H9 (cell line): ENCODE results near the gene ADAMTS3. TPM values are rescaled to one million over a fixed set of nuclear protein-coding genes. Genes with fewer than 3 reads are reported as not detected.
"Not testable (repeated sequence)": the region's sequence is repeated elsewhere in the genome, so short reads cannot be mapped to it uniquely, and the experiment has no call there.

ENCODE experiments used
- DNase-seq: peaks from one replicate; pipeline ENCODE4 v3.0.0-alpha.2; 2017
- H2AFZ ChIP-seq: one replicate; pipeline ENCODE4 v1.6.1; 2013; ENCODE audit warnings: mild to moderate bottlenecking, low read length, control low read depth, moderate library complexity
- H2AK5ac ChIP-seq: 2 replicates; pipeline ENCODE4 v1.6.1; 2013; ENCODE audit warnings: low read length, control low read depth, mixed read lengths; ENCODE audit not compliant: insufficient read length
- H2BK120ac ChIP-seq: one replicate; pipeline ENCODE4 v1.6.1; 2013; ENCODE audit warnings: low read depth, mild to moderate bottlenecking, low read length, control low read depth, inconsistent platforms; ENCODE audit not compliant: poor library complexity, severe bottlenecking
- H2BK12ac ChIP-seq: 2 replicates; pipeline ENCODE4 v1.6.1; 2013; ENCODE audit warnings: low read length, control low read depth, mixed read lengths, low read depth; ENCODE audit not compliant: insufficient read length
- H2BK15ac ChIP-seq: 2 replicates; pipeline ENCODE4 v1.6.1; 2013; ENCODE audit warnings: low read depth, low read length, control low read depth
- H2BK20ac ChIP-seq: one replicate; pipeline ENCODE4 v1.6.1; 2013; ENCODE audit warnings: low read depth, mild to moderate bottlenecking, low read length, control low read depth, inconsistent platforms; ENCODE audit not compliant: poor library complexity, severe bottlenecking
- H2BK5ac ChIP-seq: 2 replicates; pipeline ENCODE4 v1.6.1; 2013; ENCODE audit warnings: low read length, control low read depth, mixed read lengths; ENCODE audit not compliant: insufficient read length
- H3K14ac ChIP-seq: 2 replicates; pipeline ENCODE4 v1.6.1; 2013; ENCODE audit warnings: low read length, control low read depth; ENCODE audit not compliant: insufficient read depth
- H3K18ac ChIP-seq: 2 replicates; pipeline ENCODE4 v1.6.1; 2013; ENCODE audit warnings: low read depth, mild to moderate bottlenecking, mixed read lengths, low read length, control low read depth; ENCODE audit not compliant: insufficient read length
- H3K23ac ChIP-seq: 2 replicates; pipeline ENCODE4 v1.6.1; 2013; ENCODE audit warnings: low read length, control low read depth, mixed read lengths, low read depth; ENCODE audit not compliant: insufficient read length
- H3K23me2 ChIP-seq: 2 replicates; pipeline ENCODE4 v1.6.1; 2013; ENCODE audit warnings: low read depth, mild to moderate bottlenecking, mixed read lengths, low read length, control low read depth; ENCODE audit not compliant: insufficient read length, poor library complexity, severe bottlenecking
- H3K27ac ChIP-seq: 2 replicates; pipeline ENCODE4 v1.5.1; 2013; ENCODE audit warnings: low read length, control low read depth, mixed read lengths, low read depth; ENCODE audit not compliant: insufficient read length
- H3K27me3 ChIP-seq: 2 replicates; pipeline ENCODE4 v1.6.1; 2013; ENCODE audit warnings: low read length, control low read depth, inconsistent platforms; ENCODE audit not compliant: insufficient read depth
- H3K4ac ChIP-seq: 2 replicates; pipeline ENCODE4 v1.6.1; 2013; ENCODE audit warnings: low read depth, mild to moderate bottlenecking, control low read depth, inconsistent platforms, low read length, moderate library complexity
- H3K4me1 ChIP-seq: 2 replicates; pipeline ENCODE4 v1.6.1; 2013; ENCODE audit warnings: low read length, control low read depth, inconsistent platforms; ENCODE audit not compliant: insufficient read depth
- H3K4me2 ChIP-seq: 2 replicates; pipeline ENCODE4 v1.6.1; 2013; ENCODE audit warnings: low read length, control low read depth, mixed read lengths; ENCODE audit not compliant: insufficient read length, insufficient read depth
- H3K56ac ChIP-seq: 2 replicates; pipeline ENCODE4 v1.6.1; 2013; ENCODE audit warnings: low read depth, mild to moderate bottlenecking, mixed read lengths, low read length, control low read depth; ENCODE audit not compliant: insufficient read length
- H3K79me1 ChIP-seq: 2 replicates; pipeline ENCODE4 v1.6.1; 2013; ENCODE audit warnings: low read depth, mild to moderate bottlenecking, moderate library complexity, low read length, control low read depth, inconsistent platforms; ENCODE audit not compliant: insufficient read depth, poor library complexity, severe bottlenecking
- H3K79me2 ChIP-seq: 2 replicates; pipeline ENCODE4 v1.6.1; 2013; ENCODE audit warnings: low read length, control low read depth, inconsistent platforms; ENCODE audit not compliant: insufficient read depth
- H3K9ac ChIP-seq: 2 replicates; pipeline ENCODE4 v1.6.1; 2013; ENCODE audit warnings: low read length, control low read depth, mixed read lengths; ENCODE audit not compliant: insufficient read length; ENCODE audit errors: extremely low read depth
- H3K9me3 ChIP-seq: one replicate; pipeline ENCODE4 v1.6.1; 2013; ENCODE audit warnings: low read depth, low read length, inconsistent platforms; ENCODE audit not compliant: control insufficient read depth
- H3T11ph ChIP-seq: one replicate; pipeline ENCODE4 v1.6.1; 2013; ENCODE audit warnings: mild to moderate bottlenecking, low read length, control low read depth, inconsistent platforms
- H4K20me1 ChIP-seq: one replicate; pipeline ENCODE4 v1.6.1; 2013; ENCODE audit not compliant: control insufficient read depth, insufficient read length, insufficient read depth
- H4K5ac ChIP-seq: 2 replicates; pipeline ENCODE4 v1.6.1; 2013; ENCODE audit warnings: low read depth, mild to moderate bottlenecking, mixed read lengths, low read length, control low read depth; ENCODE audit not compliant: insufficient read length
- H4K8ac ChIP-seq: replicated peaks from 2 replicates; pipeline ENCODE4 v1.6.1; 2013; ENCODE audit warnings: low read length, control low read depth, mixed read lengths, low read depth; ENCODE audit not compliant: insufficient read length
- H4K91ac ChIP-seq: 2 replicates; pipeline ENCODE4 v1.6.1; 2013; ENCODE audit warnings: low read depth, mild to moderate bottlenecking, moderate library complexity, mixed read lengths, low read length, control low read depth; ENCODE audit not compliant: insufficient read length
- H3K27ac Mint-ChIP-seq, 3 experiments: 2 replicates in 2 of 3; 3 replicates in 1 of 3; pipeline ENCODE4 v1.8.0; 2020 to 2021; ENCODE audit warnings: mixed read lengths in 3 of 3, mild to moderate bottlenecking in 1 of 3, moderate library complexity in 1 of 3
- H3K27me3 Mint-ChIP-seq: 2 replicates; pipeline ENCODE4 v1.8.0; 2021; ENCODE audit warnings: low read depth, mild to moderate bottlenecking, moderate library complexity, mixed read lengths
- H3K36me3 Mint-ChIP-seq, 3 experiments: 2 replicates in 2 of 3; 3 replicates in 1 of 3; pipeline ENCODE4 v1.8.0; 2020 to 2021; ENCODE audit warnings: low read depth in 3 of 3, mixed read lengths in 3 of 3; ENCODE audit not compliant: insufficient read depth in 1 of 3
- H3K4me1 Mint-ChIP-seq, 2 experiments: 2 replicates each; pipeline ENCODE4 v1.8.0; 2020; ENCODE audit warnings: mixed read lengths in 2 of 2
- H3K4me3 Mint-ChIP-seq, 2 experiments: 2 replicates in 1 of 2; 3 replicates in 1 of 2; pipeline ENCODE4 v1.8.0; 2020 to 2021; ENCODE audit warnings: mild to moderate bottlenecking in 2 of 2, mixed read lengths in 2 of 2, moderate library complexity in 1 of 2
- H3K9me3 Mint-ChIP-seq, 2 experiments: 2 replicates in 1 of 2; 3 replicates in 1 of 2; pipeline ENCODE4 v1.8.0; 2020; ENCODE audit warnings: mild to moderate bottlenecking in 2 of 2, mixed read lengths in 2 of 2, moderate library complexity in 1 of 2
- WGBS: extraction: QIAGEN DNeasy Blood & Tissue Kit; methylation state at CpG from one replicate; pipeline ENCODE4 v1.1.7; 2013; ENCODE audit warnings: missing lambda C conversion rate, low lambda C conversion rate, mixed read lengths; ENCODE audit not compliant: insufficient read length; ENCODE audit errors: extremely low coverage; 5-methylcytosine and 5-hydroxymethylcytosine counted together
- total RNA-seq: library from RNA; stranded (reverse); gene quantifications from 2 replicates; pipeline ENCODE4 v1.2.1, GENCODE V29; 2021
- TF ChIP-seq, protein P1 (sequence below): fragments of 200-600 bp; sonication (generic); conservative IDR thresholded peaks from 3 replicates; pipeline ENCODE4 v1.8.0; 2021; ENCODE audit warnings: antibody characterized with exemption, mild to moderate bottlenecking

Gene ADAMTS3
- total RNA-seq, 1 experiment from 2014 or later: 1.1 TPM

GRCh38 chr4:72546456-72546855 is 22.6 kb downstream of the ADAMTS3 start:
- Histone ChIP-seq H3K27me3 (no peaks in the 10 kb centered on the region), H4K5ac (no peak overlapping the region), H2AFZ (no peak overlapping the region), H3K18ac (no peak overlapping the region), H3K4me2 (no peak overlapping the region), H3K56ac (no peak overlapping the region), H2BK15ac (no peak overlapping the region), H3K27ac (no peak overlapping the region), H3K23ac (no peak overlapping the region), H4K91ac (no peak overlapping the region), H3K4ac (no peak overlapping the region), H3K4me1 (no peaks in the 10 kb centered on the region), H3K79me2 (no peaks in the 10 kb centered on the region), H4K8ac (no peak overlapping the region), H2AK5ac (no peak overlapping the region), H3K9me3 (no peaks in the 10 kb centered on the region), H2BK20ac (no peak overlapping the region), H2BK120ac (no peak overlapping the region), H2BK12ac (no peak overlapping the region), H3K9ac (no peak overlapping the region), H2BK5ac (no peak overlapping the region), H3K14ac (no peak overlapping the region), H3K23me2 (no peaks in the 10 kb centered on the region), H4K20me1 (no peaks in the 10 kb centered on the region), H3K79me1 (no peaks in the 10 kb centered on the region), H3T11ph (no peak overlapping the region)
- no peak for DNase-seq
- H3K4me3 Mint-ChIP-seq: no peak overlapping the region
- TF ChIP-seq, protein P1, sequence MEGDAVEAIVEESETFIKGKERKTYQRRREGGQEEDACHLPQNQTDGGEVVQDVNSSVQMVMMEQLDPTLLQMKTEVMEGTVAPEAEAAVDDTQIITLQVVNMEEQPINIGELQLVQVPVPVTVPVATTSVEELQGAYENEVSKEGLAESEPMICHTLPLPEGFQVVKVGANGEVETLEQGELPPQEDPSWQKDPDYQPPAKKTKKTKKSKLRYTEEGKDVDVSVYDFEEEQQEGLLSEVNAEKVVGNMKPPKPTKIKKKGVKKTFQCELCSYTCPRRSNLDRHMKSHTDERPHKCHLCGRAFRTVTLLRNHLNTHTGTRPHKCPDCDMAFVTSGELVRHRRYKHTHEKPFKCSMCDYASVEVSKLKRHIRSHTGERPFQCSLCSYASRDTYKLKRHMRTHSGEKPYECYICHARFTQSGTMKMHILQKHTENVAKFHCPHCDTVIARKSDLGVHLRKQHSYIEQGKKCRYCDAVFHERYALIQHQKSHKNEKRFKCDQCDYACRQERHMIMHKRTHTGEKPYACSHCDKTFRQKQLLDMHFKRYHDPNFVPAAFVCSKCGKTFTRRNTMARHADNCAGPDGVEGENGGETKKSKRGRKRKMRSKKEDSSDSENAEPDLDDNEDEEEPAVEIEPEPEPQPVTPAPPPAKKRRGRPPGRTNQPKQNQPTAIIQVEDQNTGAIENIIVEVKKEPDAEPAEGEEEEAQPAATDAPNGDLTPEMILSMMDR: no peak
- H3K9me3 Mint-ChIP-seq: peaks cover 3% of the 10 kb centered on the region in 2 experiments; a peak in 4 of 5 replicates
- H3K27ac Mint-ChIP-seq: no peak overlapping the region
- H3K36me3 Mint-ChIP-seq: peaks cover 2 to 3% (median 2%) of the 10 kb centered on the region in 3 experiments; a peak in 5 of 7 replicates
- H3K27me3 Mint-ChIP-seq: no peaks in the 10 kb centered on the region
- WGBS: no CpG with 5 or more reads among the region's 1 CpG
- no peaks in the 10 kb centered on the region for H3K4me1 Mint-ChIP-seq

DNA sequence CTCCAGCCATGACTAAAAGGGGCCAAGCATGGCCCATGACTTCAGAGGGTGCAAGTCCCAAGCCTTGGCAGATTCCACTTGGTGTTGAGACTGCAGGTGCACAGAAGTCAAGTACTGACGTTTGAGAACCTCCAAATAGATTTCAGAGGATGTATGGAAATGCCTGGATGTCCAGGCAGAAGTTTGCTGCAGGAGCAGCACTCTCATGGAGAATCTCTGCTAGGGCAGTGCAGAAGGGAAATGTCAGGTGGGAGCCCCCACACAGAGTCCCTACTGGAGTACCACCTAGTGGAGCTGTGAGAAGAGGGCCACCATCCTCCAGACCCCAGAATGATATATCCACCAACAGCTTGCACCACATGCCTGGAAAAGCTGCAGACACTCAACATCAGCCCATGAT is 28.3 kb downstream of the ADAMTS3 start:
- H3K4me3 Mint-ChIP-seq, H3K79me2 ChIP-seq, H3K27ac ChIP-seq, H2BK20ac ChIP-seq, H3K9me3 ChIP-seq, H2AK5ac ChIP-seq, H3K27ac Mint-ChIP-seq, H3K27me3 ChIP-seq, H3T11ph ChIP-seq, H3K9ac ChIP-seq, H2BK5ac ChIP-seq, H4K5ac ChIP-seq, H3K4ac ChIP-seq, H2BK15ac ChIP-seq, H3K23ac ChIP-seq, H3K79me1 ChIP-seq, H2BK120ac ChIP-seq, H3K27me3 Mint-ChIP-seq, H3K4me1 Mint-ChIP-seq, H2AFZ ChIP-seq, H4K20me1 ChIP-seq, H3K4me1 ChIP-seq, DNase-seq, H3K18ac ChIP-seq, H4K8ac ChIP-seq, H3K23me2 ChIP-seq, H3K56ac ChIP-seq, H3K14ac ChIP-seq, H2BK12ac ChIP-seq, H3K4me2 ChIP-seq, H4K91ac ChIP-seq: not testable (repeated sequence)
- Mint-ChIP-seq H3K9me3 (peaks cover 33% of the 10 kb centered on the region in 2 experiments), H3K36me3 (peaks cover 13 to 34% (median 18%) of the 10 kb centered on the region in 3 experiments)
- no CpG with 5 or more reads among the region's 1 CpG for WGBS
